HepG2 (cell line): ENCODE measurements around the gene OGFR. TPM values are rescaled to one million over a fixed set of nuclear protein-coding genes. Genes with fewer than 3 reads are reported as not detected.

Source experiments
- CBX1 ChIP-seq: IDR thresholded peaks from one replicate; pipeline ENCODE4 v1.6.1; 2016; ENCODE audit warnings: antibody characterized with exemption, low read depth
- CHD4 ChIP-seq: fragments of 200-600 bp; sonication (generic); IDR thresholded peaks from 2 replicates; pipeline ENCODE4 v1.7.0; 2017; ENCODE audit warnings: mild to moderate bottlenecking, low read length, borderline replicate concordance
- DDIT3 ChIP-seq: sonication (generic); formaldehyde crosslinking; IDR thresholded peaks from 2 replicates; pipeline ENCODE4 v1.4.0; 2020; ENCODE audit warnings: mild to moderate bottlenecking, missing genetic modification reagents
- EEA1 ChIP-seq: sonication (generic); formaldehyde crosslinking; IDR thresholded peaks from 2 replicates; pipeline ENCODE4 v1.5.1; 2020; ENCODE audit warnings: mild to moderate bottlenecking, missing genetic modification reagents, borderline replicate concordance
- FOXC1 ChIP-seq: sonication (generic); formaldehyde crosslinking; IDR thresholded peaks from 2 replicates; pipeline ENCODE4 v1.8.0; 2022; ENCODE audit warnings: mild to moderate bottlenecking, missing genetic modification reagents, borderline replicate concordance
- HNF1A ChIP-seq, 2 experiments: sonication (generic) in 1 of 2; formaldehyde crosslinking in 1 of 2; IDR thresholded peaks; 2 replicates each; pipeline versions ENCODE4 v1.4.0 to v1.6.1; 2016 to 2020; ENCODE audit warnings: borderline replicate concordance in 1 of 2, low read depth in 1 of 2, mild to moderate bottlenecking in 1 of 2, missing genetic modification reagents in 1 of 2
- MEIS1 ChIP-seq: sonication (generic); formaldehyde crosslinking; IDR thresholded peaks from 2 replicates; pipeline ENCODE4 v1.9.0; 2021; ENCODE audit warnings: mild to moderate bottlenecking, missing genetic modification reagents, moderate library complexity, borderline replicate concordance
- SMARCC2 ChIP-seq: fragments of 450-650 bp; IDR thresholded peaks from 2 replicates; pipeline ENCODE4 v1.6.1; 2017; ENCODE audit warnings: antibody characterized with exemption, mild to moderate bottlenecking
- TCF12 ChIP-seq, 2 experiments: fragments of 450-650 bp in 1 of 2; sonication (generic) in 1 of 2; formaldehyde crosslinking in 1 of 2; IDR thresholded peaks; 2 replicates each; pipeline versions ENCODE4 v1.6.1 to v1.8.0; 2017 to 2022; ENCODE audit warnings: antibody characterized with exemption in 1 of 2, mild to moderate bottlenecking in 1 of 2, missing genetic modification reagents in 1 of 2, moderate library complexity in 1 of 2
- ZGPAT ChIP-seq: IDR thresholded peaks from 2 replicates; pipeline ENCODE4 v1.6.1; 2016; ENCODE audit warnings: mild to moderate bottlenecking
- ZNF143 ChIP-seq: sonication (generic); formaldehyde crosslinking; IDR thresholded peaks from 2 replicates; pipeline ENCODE4 v1.4.0; 2020; ENCODE audit warnings: missing genetic modification reagents
- ZNF350 ChIP-seq: sonication (generic); formaldehyde crosslinking; IDR thresholded peaks from 2 replicates; pipeline ENCODE4 v1.4.0; 2020; ENCODE audit warnings: mild to moderate bottlenecking, low read depth, missing genetic modification reagents, borderline replicate concordance
- ZNF512B ChIP-seq: sonication (generic); formaldehyde crosslinking; IDR thresholded peaks from 2 replicates; pipeline ENCODE4 v1.5.1; 2020; ENCODE audit warnings: missing genetic modification reagents, mild to moderate bottlenecking, borderline replicate concordance
- ZNF609 ChIP-seq: sonication (generic); formaldehyde crosslinking; IDR thresholded peaks from 2 replicates; pipeline ENCODE4 v1.4.0; 2020; ENCODE audit warnings: mild to moderate bottlenecking, missing genetic modification reagents, borderline replicate concordance
- ZNF674 ChIP-seq: sonication (generic); formaldehyde crosslinking; IDR thresholded peaks from 2 replicates; pipeline ENCODE4 v1.5.0; 2020; ENCODE audit warnings: low read depth, mild to moderate bottlenecking, missing genetic modification reagents
- ZNF709 ChIP-seq: sonication (generic); formaldehyde crosslinking; IDR thresholded peaks from 2 replicates; pipeline ENCODE4 v1.5.0; 2020; ENCODE audit warnings: mild to moderate bottlenecking, missing genetic modification reagents
- polyA plus RNA-seq, 8 experiments: library from polyadenylated mRNA; depleted of rRNA in 3 of 8; stranded (reverse) in 7 of 8; unstranded in 1 of 8; fragments of >200 nt; fragmentation: Illumina TruSeq in 4 of 8; extraction: Trizol in 4 of 8; gene quantifications; 2 replicates each; pipeline versions ENCODE4 v1.2.1 to v1.2.3, GENCODE V29; 2011 to 2016; ENCODE audit warnings: low read depth in 4 of 8, missing spikeins in 1 of 8, mixed read lengths in 1 of 8; ENCODE audit not compliant: insufficient read depth in 1 of 8
- total RNA-seq, 5 experiments: library from RNA; depleted of rRNA; stranded (reverse); fragments of >200 nt; fragmentation: Illumina TruSeq; extraction: Trizol; gene quantifications; 2 replicates each; pipeline ENCODE4 v1.2.3, GENCODE V29; 2016; ENCODE audit warnings: low read depth in 1 of 5

OGFR gene
- total and polyA plus RNA-seq, 2 of the 13 experiments (the other 11 are each of a cell fraction or from before 2014, with no cell fraction given): 47.7 to 81.8 TPM

- TF ChIP-seq HNF1A (IDR thresholded peaks at IDR 0.05; ENCODE audit: low read depth) (no peak), HNF1A (CRISPR knock-in tag; IDR thresholded peaks at IDR 0.05; ENCODE audit: borderline replicate concordance) (no peak), CHD4 (no peak), ZNF143 (CRISPR knock-in tag) (no peak), ZNF609 (CRISPR knock-in tag) (no peak), MEIS1 (CRISPR knock-in tag) (no peak), TCF12 (IDR thresholded peaks at IDR 0.05) (no peak), TCF12 (CRISPR knock-in tag; IDR thresholded peaks at IDR 0.05) (no peak), ZNF512B (CRISPR knock-in tag) (no peak), ZGPAT (CRISPR knock-in tag) (no peak), ZNF674 (CRISPR knock-in tag) (0 out of 2 replicates have a peak, but pooled peaks have one; percentile 36), EEA1 (CRISPR knock-in tag) (peak; percentile 89), SMARCC2 (no peak), CBX1 (peak; percentile 17), ZNF350 (CRISPR knock-in tag) (no peak), DDIT3 (no peak), ZNF709 (CRISPR knock-in tag) (no peak), FOXC1 (CRISPR knock-in tag) (peak; percentile 89; the same call in 1 of the 2 replicates)
Observed at GRCh38 chr20:62793757-62794006, 11.0 kb upstream of the OGFR start (continued).
